ENCODE results near the gene LEPR. TPM values are rescaled to one million over a fixed set of nuclear protein-coding genes. Genes with fewer than 3 reads are reported as not detected.

Gene LEPR
- total RNA-seq, 1 donor from 2014 or later: 15.5 TPM

DNA sequence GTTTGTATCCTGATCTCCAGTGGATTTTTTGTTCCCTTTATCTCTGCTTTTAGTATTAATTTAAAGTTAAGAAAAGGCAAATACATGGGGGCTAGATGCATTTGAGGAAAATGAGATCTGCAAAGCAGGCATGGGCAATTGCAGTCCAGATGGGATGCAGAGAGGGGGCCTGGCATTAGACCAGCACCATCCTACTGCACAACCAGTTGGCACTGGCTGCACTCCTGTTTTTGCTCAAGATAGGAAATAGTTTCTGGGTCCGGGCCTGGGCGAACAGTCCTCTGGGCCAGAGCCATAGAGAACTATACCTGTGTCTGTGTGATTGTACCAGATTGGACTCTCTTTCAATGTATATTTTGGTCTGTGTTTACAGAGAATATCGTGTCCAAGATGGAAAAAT, 34.0 kb upstream of the LEPR start:
- no peak for TF ChIP-seq CTCF (IDR thresholded peaks at IDR 0.05; ENCODE audit: insufficient read depth, low read length, severe bottlenecking)
- no peak for FAIRE-seq
- DNase-seq (ENCODE audit: low read depth): no peak

GRCh38 chr1:65387821-65388220, 32.6 kb upstream of the LEPR start:
- no peaks in the 10 kb centered on the region for H3K27me3 ChIP-seq (ENCODE audit: control insufficient read depth, insufficient read depth, low read length)
- no peak overlapping the region for H3K4me3 ChIP-seq (ENCODE audit: low read depth, low read length)
- FAIRE-seq: no peak
- no peaks in the 10 kb centered on the region for H3K36me3 ChIP-seq (ENCODE audit: control insufficient read depth, insufficient read depth, low read length)
- no peak for TF ChIP-seq CTCF (IDR thresholded peaks at IDR 0.05; ENCODE audit: insufficient read depth, low read length, severe bottlenecking)
- peak; percentile 7 for DNase-seq (ENCODE audit: low read depth)

More for the DNA sequence above, 34.0 kb upstream of the LEPR start:
- Histone ChIP-seq H3K4me3 (ENCODE audit: low read depth, low read length) (no peak overlapping the region), H3K27me3 (ENCODE audit: control insufficient read depth, insufficient read depth, low read length) (no peaks in the 10 kb centered on the region), H3K36me3 (ENCODE audit: control insufficient read depth, insufficient read depth, low read length) (no peaks in the 10 kb centered on the region)

GRCh38 chr1:65388908-65389695, 31.4 kb upstream of the LEPR start:
- TF ChIP-seq CTCF (IDR thresholded peaks at IDR 0.05; ENCODE audit: insufficient read depth, low read length, severe bottlenecking): no peak
- no peak for FAIRE-seq
- H3K27me3 ChIP-seq (ENCODE audit: control insufficient read depth, insufficient read depth, low read length): no peaks in the 10 kb centered on the region
- no peaks in the 10 kb centered on the region for H3K36me3 ChIP-seq (ENCODE audit: control insufficient read depth, insufficient read depth, low read length)
- DNase-seq (ENCODE audit: low read depth): peak; percentile 38
- no peak overlapping the region for H3K4me3 ChIP-seq (ENCODE audit: low read depth, low read length)

GRCh38 chr1:65392497-65392896, 28.0 kb upstream of the LEPR start:
- Histone ChIP-seq H3K36me3 (ENCODE audit: control insufficient read depth, insufficient read depth, low read length) (no peaks in the 10 kb centered on the region), H3K27me3 (ENCODE audit: control insufficient read depth, insufficient read depth, low read length) (no peaks in the 10 kb centered on the region), H3K4me3 (ENCODE audit: low read depth, low read length) (no peak overlapping the region)
- TF ChIP-seq CTCF (IDR thresholded peaks at IDR 0.05; ENCODE audit: insufficient read depth, low read length, severe bottlenecking): no peak
- DNase-seq (ENCODE audit: low read depth): no peak
- no peak for FAIRE-seq

DNA sequence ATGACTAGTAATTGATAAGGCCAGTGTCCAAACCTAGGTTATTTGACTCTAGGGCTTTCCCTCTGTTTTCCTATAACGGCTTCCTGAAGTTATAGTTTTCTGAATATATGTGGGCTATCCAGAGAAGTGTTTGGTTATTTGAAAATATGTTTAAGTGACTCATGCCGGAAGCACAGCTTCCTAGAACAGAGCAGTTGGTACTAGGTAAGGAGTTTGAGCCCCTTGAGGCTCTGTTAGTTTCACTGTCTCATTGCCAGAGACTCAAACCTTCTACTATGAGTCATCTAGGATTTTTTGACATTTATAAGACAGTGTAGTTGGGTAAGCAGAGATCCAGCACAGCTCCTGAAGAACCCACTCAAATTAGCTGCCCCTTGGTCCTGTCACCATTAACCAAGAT, 27.1 kb upstream of the LEPR start:
- FAIRE-seq (no peak), DNase-seq (ENCODE audit: low read depth) (peak; percentile 80)
- H3K27me3 ChIP-seq (ENCODE audit: control insufficient read depth, insufficient read depth, low read length): no peaks in the 10 kb centered on the region
- no peak overlapping the region for H3K4me3 ChIP-seq (ENCODE audit: low read depth, low read length)
- no peaks in the 10 kb centered on the region for H3K36me3 ChIP-seq (ENCODE audit: control insufficient read depth, insufficient read depth, low read length)
- no peak for TF ChIP-seq CTCF (IDR thresholded peaks at IDR 0.05; ENCODE audit: insufficient read depth, low read length, severe bottlenecking)

DNA sequence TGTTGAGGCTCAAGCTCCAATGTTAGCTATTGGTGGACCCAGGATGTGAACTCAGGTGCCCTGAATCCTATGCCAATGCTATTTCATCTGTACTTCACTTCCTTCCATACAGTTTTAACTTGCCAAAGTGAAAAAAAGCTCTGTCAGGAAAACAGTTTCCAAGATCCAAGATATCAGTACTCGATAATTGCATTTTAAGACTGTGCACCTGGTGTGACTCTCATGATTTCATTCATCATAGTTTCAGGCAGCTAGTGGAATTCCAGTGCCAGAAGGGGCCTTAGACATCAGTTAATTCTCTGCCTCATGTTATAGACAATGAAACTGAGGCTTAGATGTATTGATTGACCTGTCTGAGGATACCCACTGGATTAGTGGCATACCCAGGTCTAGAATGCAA, 26.5 kb upstream of the LEPR start:
- no peak for DNase-seq (ENCODE audit: low read depth)
- Histone ChIP-seq H3K27me3 (ENCODE audit: control insufficient read depth, insufficient read depth, low read length) (no peaks in the 10 kb centered on the region), H3K4me3 (ENCODE audit: low read depth, low read length) (no peak overlapping the region), H3K36me3 (ENCODE audit: control insufficient read depth, insufficient read depth, low read length) (no peaks in the 10 kb centered on the region)
- TF ChIP-seq CTCF (IDR thresholded peaks at IDR 0.05; ENCODE audit: insufficient read depth, low read length, severe bottlenecking): no peak
- no peak for FAIRE-seq
